Uterus (tissue), 4 donors: ENCODE data around the gene ARMC2. TPM values are rescaled to one million over a fixed set of nuclear protein-coding genes. Genes with fewer than 3 reads are reported as not detected.

Experiments
- DNase-seq, 2 donors: peaks; one replicate each; pipeline ENCODE4 v3.0.0-alpha.2; 2019 to 2020
- H3K27ac ChIP-seq, 2 donors: fragments of 200-600 bp; sonication (generic); 1 replicate in 1 of 2; 2 replicates in 1 of 2; pipeline ENCODE4 v1.5.1; 2016 to 2018
- H3K27me3 ChIP-seq, 2 donors: fragments of 200-600 bp; sonication (generic); one replicate each; pipeline ENCODE4 v1.5.1; 2018 to 2019; ENCODE audit warnings: control low read depth in 1 of 2
- H3K36me3 ChIP-seq, 2 donors: fragments of 200-600 bp; sonication (generic); one replicate each; pipeline ENCODE4 v1.5.1; 2019; ENCODE audit warnings: control low read depth in 1 of 2
- H3K4me1 ChIP-seq, 2 donors: fragments of 200-600 bp; sonication (generic); one replicate each; pipeline ENCODE4 v1.5.1; 2018 to 2019; ENCODE audit warnings: control low read depth in 1 of 2
- H3K4me3 ChIP-seq, 2 donors: fragments of 200-600 bp; sonication (generic); 1 replicate in 1 of 2; 2 replicates in 1 of 2; pipeline ENCODE4 v1.5.1; 2018 to 2019; ENCODE audit warnings: mild to moderate bottlenecking in 1 of 2
- H3K9me3 ChIP-seq, 2 donors: fragments of 200-600 bp; sonication (generic); one replicate each; pipeline ENCODE4 v1.5.1; 2019; ENCODE audit warnings: control low read depth in 1 of 2
- CTCF ChIP-seq, 4 experiments: fragments of 200-600 bp in 2 of 4; fragments of 450-650 bp in 2 of 4; sonication (generic) in 2 of 4; IDR thresholded peaks; one replicate each; pipeline ENCODE4 v1.5.1; 2016 to 2019; ENCODE audit warnings: antibody characterized with exemption in 4 of 4, mild to moderate bottlenecking in 2 of 4, moderate library complexity in 1 of 4
- POLR2A ChIP-seq, 2 donors: fragments of 450-650 bp; IDR thresholded peaks; one replicate each; pipeline ENCODE4 v1.6.1; 2016; ENCODE audit warnings: antibody characterized with exemption in 2 of 2, mild to moderate bottlenecking in 1 of 2, moderate library complexity in 1 of 2
- intact Hi-C: fragments of 100-400 bp; cut with DNase I; formaldehyde crosslinking; loops from one replicate; pipeline ENCODE4 v1.15.1; 2023; ENCODE audit warnings: low total_unique reads
- total RNA-seq, 4 donors: library from RNA; depleted of rRNA in 3 of 4; stranded (reverse); fragments of >200 nt in 3 of 4; gene quantifications; one replicate each; pipeline versions ENCODE4 v1.1.0 to v1.2.4, GENCODE V29; 2014 to 2023
- donor health status: DM: yes; HTN: yes; CAD: no.

The ARMC2 gene
- total RNA-seq, 4 donors from 2014 or later: 5.1 to 15.1 (median 9.1) TPM; not detected in 1

GRCh38 chr6:108801366-108801765 lies 46.9 kb upstream of the ARMC2 start:
- no peaks in the 10 kb centered on the region for H3K27me3 ChIP-seq
- intact Hi-C loops: no loop called here
- no peaks in the 10 kb centered on the region for H3K36me3 ChIP-seq
- H3K27ac ChIP-seq: no peak overlapping the region
- TF ChIP-seq CTCF (IDR thresholded peaks at IDR 0.05) (no peak), POLR2A (IDR thresholded peaks at IDR 0.05) (no peak)
- DNase-seq: no peak
- H3K9me3 ChIP-seq: no peaks in the 10 kb centered on the region
- no peaks in the 10 kb centered on the region for H3K4me1 ChIP-seq
- no peak overlapping the region for H3K4me3 ChIP-seq

GRCh38 chr6:108803982-108804490 lies 44.2 kb upstream of the ARMC2 start:
- no peak overlapping the region for H3K27ac ChIP-seq

GRCh38 chr6:108804956-108805355 lies 43.3 kb upstream of the ARMC2 start:
- Histone ChIP-seq H3K27ac (no peak overlapping the region), H3K4me3 (no peak overlapping the region), H3K36me3 (no peaks in the 10 kb centered on the region), H3K4me1 (no peaks in the 10 kb centered on the region), H3K9me3 (no peaks in the 10 kb centered on the region), H3K27me3 (no peaks in the 10 kb centered on the region)
- TF ChIP-seq CTCF (IDR thresholded peaks at IDR 0.05) (no peak), POLR2A (IDR thresholded peaks at IDR 0.05) (no peak)
- intact Hi-C loops: no loop called here
- DNase-seq: no peak

More at GRCh38 chr6:108803982-108804490, 44.2 kb upstream of the ARMC2 start:
- H3K36me3 ChIP-seq: no peaks in the 10 kb centered on the region
- no peak for DNase-seq
- intact Hi-C loops: no loop called here
- H3K4me1 ChIP-seq: no peaks in the 10 kb centered on the region
- no peak for TF ChIP-seq CTCF (IDR thresholded peaks at IDR 0.05)
- no peak for TF ChIP-seq POLR2A (IDR thresholded peaks at IDR 0.05)
- H3K9me3 ChIP-seq: no peaks in the 10 kb centered on the region
- H3K4me3 ChIP-seq: no peak overlapping the region
- H3K27me3 ChIP-seq: no peaks in the 10 kb centered on the region

GRCh38 chr6:108805611-108806167 lies 42.5 kb upstream of the ARMC2 start:
- no peak overlapping the region for H3K27ac ChIP-seq
- no peak overlapping the region for H3K4me3 ChIP-seq
- H3K27me3 ChIP-seq: no peaks in the 10 kb centered on the region
- H3K36me3 ChIP-seq: no peaks in the 10 kb centered on the region
- TF ChIP-seq POLR2A (IDR thresholded peaks at IDR 0.05) (no peak), CTCF (IDR thresholded peaks at IDR 0.05) (no peak)
- DNase-seq: no peak
- intact Hi-C loops: no loop called here
- no peaks in the 10 kb centered on the region for H3K9me3 ChIP-seq
- no peaks in the 10 kb centered on the region for H3K4me1 ChIP-seq

- no peak for TF ChIP-seq POLR2A (IDR thresholded peaks at IDR 0.05)
- no peak for TF ChIP-seq CTCF (IDR thresholded peaks at IDR 0.05)
- no peaks in the 10 kb centered on the region for H3K36me3 ChIP-seq
- H3K27me3 ChIP-seq: no peaks in the 10 kb centered on the region
- intact Hi-C loops: no loop called here
- no peak overlapping the region for H3K27ac ChIP-seq
- DNase-seq: no peak
- no peaks in the 10 kb centered on the region for H3K9me3 ChIP-seq
- no peak overlapping the region for H3K4me3 ChIP-seq
- H3K4me1 ChIP-seq: no peaks in the 10 kb centered on the region
These were observed 42.1 kb upstream of the ARMC2 start for GRCh38 chr6:108806171-108806570.
